Measurements from ENCODE around the gene METTL22.

METTL22 gene

GRCh38 chr16:8619671-8620370, 1.7 kb upstream of the METTL22 start:
- Histone ChIP-seq H3K14ac (ENCODE audit: low read length) (no peak overlapping the region), H2BK5ac (ENCODE audit: low read length) (no peak overlapping the region), H3K79me1 (ENCODE audit: low read depth, low read length) (peaks cover 4% of the 10 kb centered on the region), H3K4ac (ENCODE audit: low read length) (no peak overlapping the region), H3K9me3 (replicated peaks in 1 of 2; ENCODE audit: control insufficient read depth in 2 of 2, insufficient read depth in 1 of 2, low read depth in 1 of 2, low read length in 2 of 2) (peaks cover 0 to 12% of the 10 kb centered on the region in 2 donors), H3K18ac (ENCODE audit: low read length) (no peak overlapping the region), H4K91ac (ENCODE audit: low read depth, low read length, poor library complexity) (no peak overlapping the region), H3K36me3 (replicated peaks in 1 of 2; ENCODE audit: control insufficient read depth in 2 of 2, insufficient read depth in 2 of 2, low read length in 2 of 2) (peaks cover 0 to 17% of the 10 kb centered on the region in 2 donors), H3K27ac (replicated peaks; ENCODE audit: low read length) (no peak overlapping the region), H2AFZ (ENCODE audit: low read length) (no peak overlapping the region), H3K27me3 (ENCODE audit: control insufficient read depth in 3 of 3, insufficient read depth in 3 of 3, low read depth in 1 of 3, low read length in 3 of 3) (peaks cover 0 to 26% (median 0%) of the 10 kb centered on the region in 3 experiments), H3K4me3 (ENCODE audit: low read length in 2 of 2) (no peak overlapping the region), H2BK15ac (ENCODE audit: low read length) (no peak overlapping the region), H3K9ac (ENCODE audit: low read depth, low read length, poor library complexity) (no peak overlapping the region), H4K8ac (ENCODE audit: low read depth, low read length) (no peak overlapping the region), H3K23ac (ENCODE audit: low read depth, low read length, poor library complexity) (no peak overlapping the region), H2BK12ac (ENCODE audit: low read length) (no peak overlapping the region), H3K4me1 (ENCODE audit: control insufficient read depth in 2 of 2, insufficient read depth in 1 of 2, low read depth in 1 of 2, low read length in 2 of 2) (peaks cover 0 to 6% of the 10 kb centered on the region in 2 donors), H2AK5ac (ENCODE audit: low read depth, low read length) (no peak overlapping the region), H2BK120ac (ENCODE audit: low read depth, low read length) (no peak overlapping the region), H3K4me2 (ENCODE audit: insufficient read depth, low read length, poor library complexity, severe bottlenecking) (no peak overlapping the region)
- WGBS, 2 donors (ENCODE audit: extremely low coverage in 2 of 2, insufficient read length in 2 of 2, insufficient replicate concordance in 1 of 2): no CpG with 5 or more reads among the region's 5 CpGs
- no peak for DNase-seq (ENCODE audit: low spot score)

GRCh38 chr16:8620535-8620934, 963 bp upstream of the METTL22 start:
- Histone ChIP-seq H3K23ac (ENCODE audit: low read depth, low read length, poor library complexity) (no peak overlapping the region), H3K18ac (ENCODE audit: low read length) (no peak overlapping the region), H3K4ac (ENCODE audit: low read length) (no peak overlapping the region), H4K8ac (ENCODE audit: low read depth, low read length) (no peak overlapping the region), H2BK120ac (ENCODE audit: low read depth, low read length) (no peak overlapping the region), H3K79me1 (ENCODE audit: low read depth, low read length) (peaks cover 7% of the 10 kb centered on the region), H2BK12ac (ENCODE audit: low read length) (no peak overlapping the region), H2BK15ac (ENCODE audit: low read length) (no peak overlapping the region), H3K4me2 (ENCODE audit: insufficient read depth, low read length, poor library complexity, severe bottlenecking) (no peak overlapping the region), H3K36me3 (replicated peaks in 1 of 2; ENCODE audit: control insufficient read depth in 2 of 2, insufficient read depth in 2 of 2, low read length in 2 of 2) (peaks cover 2 to 24% of the 10 kb centered on the region in 2 donors), H3K9me3 (replicated peaks in 1 of 2; ENCODE audit: control insufficient read depth in 2 of 2, insufficient read depth in 1 of 2, low read depth in 1 of 2, low read length in 2 of 2) (peaks cover 0 to 12% of the 10 kb centered on the region in 2 donors), H2AFZ (ENCODE audit: low read length) (no peak overlapping the region), H3K4me1 (ENCODE audit: control insufficient read depth in 2 of 2, insufficient read depth in 1 of 2, low read depth in 1 of 2, low read length in 2 of 2) (peaks cover 0 to 6% of the 10 kb centered on the region in 2 donors), H4K91ac (ENCODE audit: low read depth, low read length, poor library complexity) (no peak overlapping the region), H3K9ac (ENCODE audit: low read depth, low read length, poor library complexity) (no peak overlapping the region), H3K14ac (ENCODE audit: low read length) (no peak overlapping the region), H2BK5ac (ENCODE audit: low read length) (no peak overlapping the region), H2AK5ac (ENCODE audit: low read depth, low read length) (no peak overlapping the region), H3K4me3 (ENCODE audit: low read length in 2 of 2) (no peak overlapping the region), H3K27me3 (ENCODE audit: control insufficient read depth in 3 of 3, insufficient read depth in 3 of 3, low read depth in 1 of 3, low read length in 3 of 3) (peaks cover 0 to 22% (median 0%) of the 10 kb centered on the region in 3 experiments), H3K27ac (replicated peaks; ENCODE audit: low read length) (no peak overlapping the region)
- WGBS, 2 donors (ENCODE audit: extremely low coverage in 2 of 2, insufficient read length in 2 of 2, insufficient replicate concordance in 1 of 2): no CpG with 5 or more reads among the region's 6 CpGs
- no peak for DNase-seq (ENCODE audit: low spot score)

GRCh38 chr16:8621222-8621571, 301 bp upstream of the METTL22 start:
- no peak overlapping the region for H2BK120ac ChIP-seq (ENCODE audit: low read depth, low read length)
- peaks cover 0 to 12% of the 10 kb centered on the region in 2 donors for H3K9me3 ChIP-seq (replicated peaks in 1 of 2; ENCODE audit: control insufficient read depth in 2 of 2, insufficient read depth in 1 of 2, low read depth in 1 of 2, low read length in 2 of 2)
- H2BK15ac ChIP-seq (ENCODE audit: low read length): no peak overlapping the region
- H2BK5ac ChIP-seq (ENCODE audit: low read length): no peak overlapping the region
- peak overlapping the region; percentile 46 for H3K4me2 ChIP-seq (ENCODE audit: insufficient read depth, low read length, poor library complexity, severe bottlenecking)
- peak overlapping the region; percentile 97 to 99 for H3K4me3 ChIP-seq (ENCODE audit: low read length in 2 of 2)
- H3K36me3 ChIP-seq (replicated peaks in 1 of 2; ENCODE audit: control insufficient read depth in 2 of 2, insufficient read depth in 2 of 2, low read length in 2 of 2): peaks cover 7 to 30% of the 10 kb centered on the region in 2 donors
- peaks cover 0 to 18% (median 0%) of the 10 kb centered on the region in 3 experiments for H3K27me3 ChIP-seq (ENCODE audit: control insufficient read depth in 3 of 3, insufficient read depth in 3 of 3, low read depth in 1 of 3, low read length in 3 of 3)
- H3K14ac ChIP-seq (ENCODE audit: low read length): no peak overlapping the region
- no CpG with 5 or more reads among the region's 12 CpGs for WGBS, 2 donors (ENCODE audit: extremely low coverage in 2 of 2, insufficient read length in 2 of 2, insufficient replicate concordance in 1 of 2)
- no peak overlapping the region for H2AK5ac ChIP-seq (ENCODE audit: low read depth, low read length)
- peaks cover 8% of the 10 kb centered on the region for H3K79me1 ChIP-seq (ENCODE audit: low read depth, low read length)
- no peak overlapping the region for H3K27ac ChIP-seq (replicated peaks; ENCODE audit: low read length)
- H4K91ac ChIP-seq (ENCODE audit: low read depth, low read length, poor library complexity): no peak overlapping the region
- H3K23ac ChIP-seq (ENCODE audit: low read depth, low read length, poor library complexity): no peak overlapping the region
- H2AFZ ChIP-seq (ENCODE audit: low read length): peak overlapping the region; percentile 97
- no peak overlapping the region for H2BK12ac ChIP-seq (ENCODE audit: low read length)
- H3K9ac ChIP-seq (ENCODE audit: low read depth, low read length, poor library complexity): no peak overlapping the region
- H3K18ac ChIP-seq (ENCODE audit: low read length): no peak overlapping the region
- peaks cover 0 to 6% of the 10 kb centered on the region in 2 donors for H3K4me1 ChIP-seq (ENCODE audit: control insufficient read depth in 2 of 2, insufficient read depth in 1 of 2, low read depth in 1 of 2, low read length in 2 of 2)
- no peak overlapping the region for H3K4ac ChIP-seq (ENCODE audit: low read length)
- no peak for DNase-seq (ENCODE audit: low spot score)
- H4K8ac ChIP-seq (ENCODE audit: low read depth, low read length): no peak overlapping the region

DNA sequence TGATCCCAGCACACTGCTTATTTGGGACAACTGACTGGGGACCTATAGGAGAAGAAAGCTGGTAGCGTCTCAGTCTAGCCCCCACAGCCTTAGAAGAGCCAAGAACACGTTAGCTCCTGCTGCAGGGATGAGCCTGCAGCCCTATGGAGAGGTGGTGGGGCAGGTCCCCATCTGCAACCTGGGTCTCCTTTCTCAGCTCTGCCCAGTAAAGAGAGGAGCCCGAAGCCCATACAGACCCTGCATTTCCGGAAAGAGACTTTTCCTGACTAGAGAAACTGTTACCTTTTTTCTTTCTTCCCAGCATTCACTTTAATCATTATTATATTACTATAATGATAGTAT, 788 bp downstream of the METTL22 start:
- Histone ChIP-seq H3K27me3 (ENCODE audit: control insufficient read depth in 3 of 3, insufficient read depth in 3 of 3, low read depth in 1 of 3, low read length in 3 of 3) (peaks cover 0 to 16% (median 0%) of the 10 kb centered on the region in 3 experiments), H2BK120ac (ENCODE audit: low read depth, low read length) (no peak overlapping the region), H3K9ac (ENCODE audit: low read depth, low read length, poor library complexity) (peak overlapping the region; percentile 99), H4K8ac (ENCODE audit: low read depth, low read length) (no peak overlapping the region), H3K4me1 (ENCODE audit: control insufficient read depth in 2 of 2, insufficient read depth in 1 of 2, low read depth in 1 of 2, low read length in 2 of 2) (peaks cover 0 to 6% of the 10 kb centered on the region in 2 donors), H3K18ac (ENCODE audit: low read length) (no peak overlapping the region), H2AK5ac (ENCODE audit: low read depth, low read length) (peak overlapping the region; percentile 93), H3K9me3 (replicated peaks in 1 of 2; ENCODE audit: control insufficient read depth in 2 of 2, insufficient read depth in 1 of 2, low read depth in 1 of 2, low read length in 2 of 2) (peaks cover 0 to 12% of the 10 kb centered on the region in 2 donors), H3K27ac (replicated peaks; ENCODE audit: low read length) (no peak overlapping the region), H3K79me1 (ENCODE audit: low read depth, low read length) (peaks cover 8% of the 10 kb centered on the region), H2BK15ac (ENCODE audit: low read length) (no peak overlapping the region), H3K23ac (ENCODE audit: low read depth, low read length, poor library complexity) (no peak overlapping the region), H3K36me3 (replicated peaks in 1 of 2; ENCODE audit: control insufficient read depth in 2 of 2, insufficient read depth in 2 of 2, low read length in 2 of 2) (peaks cover 12 to 41% of the 10 kb centered on the region in 2 donors), H3K14ac (ENCODE audit: low read length) (no peak overlapping the region), H3K4me3 (ENCODE audit: low read length in 2 of 2) (peak overlapping the region; percentile 97 to 99), H3K4ac (ENCODE audit: low read length) (no peak overlapping the region), H2BK5ac (ENCODE audit: low read length) (peak overlapping the region; percentile 35), H2AFZ (ENCODE audit: low read length) (peak overlapping the region; percentile 97), H4K91ac (ENCODE audit: low read depth, low read length, poor library complexity) (no peak overlapping the region), H3K4me2 (ENCODE audit: insufficient read depth, low read length, poor library complexity, severe bottlenecking) (peak overlapping the region; percentile 70), H2BK12ac (ENCODE audit: low read length) (no peak overlapping the region)
- no peak for DNase-seq (ENCODE audit: low spot score)
- no CpG with 5 or more reads among the region's 4 CpGs for WGBS, 2 donors (ENCODE audit: extremely low coverage in 2 of 2, insufficient read length in 2 of 2, insufficient replicate concordance in 1 of 2)

Measured in neuronal stem cell (in vitro differentiated cells).